ENCODE results near the gene DOCK4.
"Not testable (repeated sequence)": the region's sequence is repeated elsewhere in the genome, so short reads cannot be mapped to it uniquely, and the experiment has no call there.

Gene DOCK4

DNA sequence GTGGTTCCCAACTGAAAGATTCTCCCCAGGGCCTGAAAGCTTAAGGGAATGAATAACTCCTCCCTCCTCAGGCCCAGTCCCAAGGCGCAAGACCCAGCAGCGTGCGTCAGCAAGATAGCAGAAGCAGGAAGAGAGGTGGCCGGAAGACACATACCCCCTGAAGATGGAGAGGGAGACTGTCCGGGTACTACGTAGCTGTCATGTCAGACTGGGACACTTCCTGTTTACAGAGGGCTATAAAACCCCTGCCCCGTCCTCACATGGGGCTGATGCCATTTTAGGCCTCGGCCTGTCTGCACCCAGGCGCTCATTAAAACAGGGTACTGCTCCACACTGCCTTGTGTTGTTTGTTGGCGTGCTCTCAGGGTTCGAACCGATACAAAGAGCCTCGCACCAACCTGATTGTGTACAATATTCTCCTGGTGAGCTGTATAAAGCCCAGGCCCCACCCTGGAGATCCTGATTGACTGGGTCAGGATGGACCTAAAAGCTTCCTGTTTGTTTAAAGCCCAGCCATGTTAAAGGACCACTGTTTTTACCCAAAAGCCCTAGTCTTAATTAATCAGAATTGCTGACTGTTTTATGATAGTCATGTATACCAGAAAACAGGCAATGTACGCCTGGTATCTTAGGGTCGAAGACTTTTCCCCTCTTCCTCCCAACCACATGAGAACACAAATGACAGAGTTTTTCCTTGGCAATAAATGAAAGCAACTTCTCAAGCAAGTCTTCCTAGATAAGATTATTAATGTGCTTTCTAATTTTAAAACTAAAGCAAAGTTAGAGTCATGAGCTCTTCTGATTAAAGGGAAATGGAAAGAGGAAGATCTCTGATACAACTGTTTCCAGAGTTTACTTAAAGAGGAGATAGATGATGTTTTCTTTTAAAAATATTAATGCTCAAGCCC lies 251.5 kb downstream of the DOCK4 start:
- DNase-seq (ENCODE audit: low spot score), result no peak

DNA sequence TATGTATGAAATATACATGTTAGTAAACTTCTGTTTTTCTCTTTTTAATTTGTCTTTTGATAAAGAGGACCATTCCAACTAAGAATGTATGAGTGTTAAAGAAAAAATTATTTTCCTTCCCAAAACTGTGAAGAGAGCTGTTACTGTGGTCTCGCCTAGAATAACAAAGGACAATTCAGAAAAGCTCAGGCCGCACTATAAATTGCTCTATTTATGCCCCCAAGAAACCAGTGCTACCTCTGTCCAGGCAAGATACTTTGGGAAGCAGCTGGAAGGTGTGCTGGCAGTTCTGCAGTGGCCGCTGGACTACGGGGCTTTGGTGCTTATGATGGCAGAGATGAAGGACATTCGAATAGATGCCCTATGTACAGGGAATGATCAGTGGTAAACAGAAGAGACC lies 252.1 kb downstream of the DOCK4 start:
- DNase-seq (ENCODE audit: low spot score), result no peak

DNA sequence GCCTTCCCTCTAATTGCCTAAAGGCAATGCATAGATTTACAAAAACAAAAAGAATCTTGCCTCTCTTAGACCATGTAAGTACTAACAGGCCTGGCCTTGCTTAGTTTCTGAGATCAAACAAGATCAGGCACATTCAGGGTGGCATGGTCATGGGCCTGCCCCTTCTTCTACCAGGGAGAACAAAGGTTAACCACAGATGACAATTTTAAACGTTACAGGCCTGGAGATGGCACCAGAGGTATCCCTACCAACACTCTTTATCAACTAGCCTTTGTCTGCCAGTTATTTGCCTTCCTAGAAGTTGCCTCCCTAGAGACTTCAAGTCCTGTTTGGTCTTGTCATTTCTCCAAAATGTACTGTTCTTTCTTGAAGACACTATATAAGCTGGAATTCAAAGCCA lies 252.6 kb downstream of the DOCK4 start:
- peak; percentile 79 for DNase-seq (ENCODE audit: low spot score)

DNA sequence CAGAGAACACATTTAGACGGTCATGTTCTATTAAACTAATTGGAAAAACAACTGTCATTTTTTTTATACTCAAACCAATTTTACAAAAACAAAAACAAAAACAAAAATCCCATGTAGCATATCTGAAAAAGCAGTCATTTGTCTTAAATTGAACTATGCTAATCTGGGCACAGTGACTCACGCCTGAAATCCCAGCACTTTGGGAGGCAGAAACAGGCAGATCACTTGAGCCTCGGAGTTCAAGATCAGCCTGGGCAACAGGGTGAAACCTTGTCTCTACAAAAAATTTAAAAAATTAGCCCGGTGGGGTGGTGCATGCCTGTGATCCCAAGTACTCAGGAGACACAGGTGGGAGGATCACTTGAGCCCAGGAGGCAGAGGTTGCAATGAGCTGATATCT lies 253.4 kb downstream of the DOCK4 start:
- DNase-seq (ENCODE audit: low spot score), result no peak

DNA sequence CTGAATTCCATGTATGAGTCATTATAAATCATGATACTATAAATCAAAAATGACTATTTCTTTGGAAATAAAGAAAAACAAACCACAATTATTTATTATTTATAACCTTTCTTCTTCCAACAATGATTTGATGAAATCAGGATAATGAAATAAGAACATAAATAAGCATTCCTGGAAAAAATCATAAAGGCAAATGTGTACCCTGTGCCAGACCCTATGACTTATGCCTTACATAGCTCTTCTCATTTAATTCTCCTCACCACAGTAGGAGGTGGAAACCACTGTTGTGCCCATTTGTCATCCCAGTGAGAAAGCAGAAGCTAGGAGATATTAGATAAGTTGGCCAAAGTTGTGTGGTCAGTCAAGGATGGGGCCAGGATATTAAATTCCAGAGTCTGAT lies 255.1 kb downstream of the DOCK4 start:
- DNase-seq (ENCODE audit: low spot score), result no peak

DNA sequence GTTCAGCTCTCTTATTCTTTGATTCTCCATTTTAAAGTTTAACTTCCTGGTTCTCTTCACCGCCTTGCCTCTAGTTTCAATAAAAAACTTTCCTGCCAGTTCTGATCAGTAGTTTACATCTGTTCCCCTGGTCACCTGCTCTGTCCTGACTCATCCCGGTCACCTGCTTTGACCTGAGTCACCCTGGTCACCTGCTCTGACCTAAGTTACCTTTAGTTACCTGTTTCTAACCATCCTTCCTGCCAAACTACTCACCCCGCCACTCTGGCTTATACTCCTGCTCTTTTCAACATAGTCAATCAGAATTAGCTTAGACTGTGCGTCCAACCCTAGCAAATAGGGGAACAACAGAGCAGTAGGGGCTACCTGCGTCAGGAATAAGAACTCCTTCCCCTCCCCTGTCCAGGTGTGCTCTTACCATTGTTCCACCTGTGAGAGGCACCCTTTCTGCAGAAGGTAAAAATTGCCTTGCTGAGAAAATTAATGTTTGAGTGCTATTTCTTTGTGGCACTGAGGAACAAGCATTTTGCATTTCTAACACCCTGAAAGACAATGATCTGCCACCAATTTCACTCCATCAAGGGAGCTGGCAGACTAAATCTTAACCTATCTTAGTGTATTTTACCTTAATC lies 263.6 kb downstream of the DOCK4 start:
- no peak for DNase-seq (ENCODE audit: low spot score)

DNA sequence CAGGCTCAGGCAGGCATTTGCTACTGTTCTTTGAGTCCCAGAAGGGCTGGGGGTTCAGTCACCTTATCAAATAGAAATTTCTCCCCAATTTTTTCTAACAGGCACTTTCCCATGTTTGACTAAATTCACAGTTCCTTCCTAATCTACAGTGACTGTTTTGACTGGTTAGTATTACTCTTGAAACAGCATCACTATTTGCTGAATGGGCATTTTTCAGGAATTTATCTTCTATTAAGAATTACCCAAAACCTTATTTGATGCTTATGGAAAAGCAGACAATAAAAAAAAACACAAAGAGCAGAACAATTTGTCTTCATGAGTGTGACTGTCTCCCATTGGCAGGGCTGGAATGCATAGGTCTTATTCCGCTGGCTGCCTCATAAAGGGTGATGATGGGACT lies 269.0 kb downstream of the DOCK4 start:
- no peak for DNase-seq (ENCODE audit: low spot score)

DNA sequence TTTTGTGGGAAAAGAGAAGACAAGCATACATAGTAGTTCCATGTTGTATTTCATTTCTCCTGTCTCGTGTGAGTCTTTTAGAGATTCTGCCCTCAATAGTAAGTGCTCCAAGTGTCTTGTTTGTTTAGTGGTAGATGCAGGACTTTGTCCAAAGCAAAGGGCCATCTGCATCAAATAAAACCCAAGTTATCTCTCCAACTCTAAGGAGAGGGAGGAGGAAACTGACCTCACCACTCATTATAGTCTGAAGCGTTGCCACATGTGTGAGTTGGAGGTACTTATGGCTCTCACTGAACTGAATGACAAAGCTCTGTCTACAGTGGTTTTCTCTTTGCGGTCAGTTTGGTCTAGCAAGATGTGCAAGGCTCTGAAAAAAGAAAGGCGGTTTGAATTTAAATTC lies 272.6 kb downstream of the DOCK4 start:
- no peak for DNase-seq (ENCODE audit: low spot score)

DNA sequence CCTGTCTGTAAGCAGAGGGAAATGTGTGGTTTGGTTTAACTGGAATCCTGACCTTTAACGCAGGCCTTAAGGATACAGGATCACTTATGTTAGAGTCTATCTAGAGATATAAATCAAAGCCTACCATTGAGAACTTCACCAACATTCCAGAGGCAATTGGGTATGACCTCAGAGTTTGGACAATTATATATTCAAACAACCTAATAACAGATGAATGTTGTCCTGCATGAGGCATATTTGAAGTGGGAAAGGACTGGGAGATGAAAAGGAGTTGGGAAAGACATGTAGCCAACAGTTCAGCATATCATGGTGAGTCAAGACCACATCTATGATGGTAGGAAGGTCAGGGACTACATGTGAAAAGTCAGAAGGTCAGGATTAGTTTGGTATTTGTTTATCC lies 274.2 kb downstream of the DOCK4 start:
- peak; percentile 99 for DNase-seq (ENCODE audit: low spot score)

DNA sequence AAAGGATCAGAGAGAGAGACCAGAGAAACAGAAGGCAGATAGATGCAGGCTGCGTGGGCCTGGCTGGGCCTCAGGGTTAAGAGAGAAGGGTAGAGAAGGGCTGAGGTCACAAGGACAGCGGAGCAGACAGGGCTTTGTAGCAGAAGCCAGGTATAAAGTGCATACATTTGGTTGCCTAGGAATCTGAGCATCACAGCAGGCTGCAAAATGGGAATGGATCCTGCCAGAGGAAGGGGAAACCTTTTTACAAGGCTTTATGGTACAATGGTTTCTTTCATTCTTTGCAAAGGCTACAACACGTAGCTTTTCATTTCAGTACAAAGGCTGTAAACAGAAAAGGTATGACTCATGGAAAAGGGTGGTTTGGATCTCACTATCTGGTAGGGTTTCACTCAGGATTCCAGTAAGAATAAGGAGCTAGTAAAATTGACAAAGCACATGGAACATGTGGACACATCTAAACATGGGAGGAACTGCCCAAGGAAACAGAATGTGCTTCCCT lies 275.1 kb downstream of the DOCK4 start:
- peak; percentile 98 for DNase-seq (ENCODE audit: low spot score)

DNA sequence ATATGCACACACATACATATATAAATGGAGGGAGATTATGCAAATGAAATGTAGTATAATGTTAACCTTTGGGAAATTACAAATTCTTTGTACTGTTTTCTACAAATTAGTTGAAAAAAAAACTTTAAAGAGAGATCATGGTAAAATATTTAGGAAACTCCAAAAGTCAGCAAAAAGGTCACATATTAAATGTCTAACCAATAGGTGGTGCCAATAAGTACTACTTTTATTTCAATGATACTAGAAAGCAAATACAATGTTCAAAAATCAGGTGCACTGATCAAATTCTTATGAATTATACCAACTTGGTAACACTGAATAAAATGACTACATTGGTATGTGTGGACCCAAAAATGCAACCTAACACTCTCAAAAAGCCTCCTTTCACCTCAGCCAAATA lies 276.9 kb downstream of the DOCK4 start:
- no peak for DNase-seq (ENCODE audit: low spot score)

DNA sequence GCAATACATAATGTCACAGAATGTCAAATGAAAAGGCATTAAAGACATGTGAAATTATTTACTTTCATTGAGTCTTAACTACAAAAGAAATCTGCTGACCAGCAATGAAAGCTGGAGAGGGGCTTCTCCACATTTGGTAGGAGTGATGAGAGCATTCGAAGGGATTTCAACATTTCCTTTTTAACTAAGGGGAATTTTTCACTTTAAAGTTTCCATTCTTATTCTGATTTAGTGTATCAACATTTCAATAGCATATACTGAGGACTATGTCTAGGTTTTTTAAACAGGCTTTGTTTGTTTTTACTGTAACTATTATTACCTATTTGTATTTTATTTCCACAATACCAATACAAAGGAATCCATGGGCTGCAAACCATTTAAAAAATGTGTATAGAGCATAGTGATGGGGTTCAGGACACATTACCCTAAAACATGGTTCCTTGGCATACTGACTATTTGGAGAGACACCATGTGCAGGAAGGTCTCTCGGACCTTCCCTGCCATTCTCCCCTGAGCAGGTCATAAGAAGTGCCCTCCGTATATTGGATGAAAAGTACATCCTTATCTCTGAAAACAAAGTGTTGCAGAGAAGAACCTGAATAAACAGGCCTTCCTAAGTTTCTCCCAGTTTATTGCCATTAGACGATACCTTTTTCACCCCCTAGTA lies 278.7 kb downstream of the DOCK4 start:
- no peak for DNase-seq (ENCODE audit: low spot score)

DNA sequence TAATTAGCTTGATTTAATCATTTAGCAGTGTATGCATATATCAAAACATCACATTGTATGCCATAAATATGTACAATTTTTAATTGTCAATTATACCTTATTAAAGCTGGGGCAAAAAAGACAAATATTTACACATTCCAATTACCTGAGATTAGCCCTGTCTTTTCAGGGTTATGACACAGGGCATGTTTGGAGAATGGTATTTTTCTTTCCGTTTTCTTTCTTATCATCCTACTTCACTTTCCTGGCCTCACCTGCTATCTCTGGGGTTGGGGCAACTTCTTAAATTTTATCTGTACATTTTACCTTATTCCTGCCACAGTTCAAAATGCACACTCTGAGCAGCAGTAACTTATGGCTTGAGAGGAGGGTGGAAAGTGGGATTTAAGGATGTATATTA lies 285.9 kb downstream of the DOCK4 start:
- no peak for DNase-seq (ENCODE audit: low spot score)

DNA sequence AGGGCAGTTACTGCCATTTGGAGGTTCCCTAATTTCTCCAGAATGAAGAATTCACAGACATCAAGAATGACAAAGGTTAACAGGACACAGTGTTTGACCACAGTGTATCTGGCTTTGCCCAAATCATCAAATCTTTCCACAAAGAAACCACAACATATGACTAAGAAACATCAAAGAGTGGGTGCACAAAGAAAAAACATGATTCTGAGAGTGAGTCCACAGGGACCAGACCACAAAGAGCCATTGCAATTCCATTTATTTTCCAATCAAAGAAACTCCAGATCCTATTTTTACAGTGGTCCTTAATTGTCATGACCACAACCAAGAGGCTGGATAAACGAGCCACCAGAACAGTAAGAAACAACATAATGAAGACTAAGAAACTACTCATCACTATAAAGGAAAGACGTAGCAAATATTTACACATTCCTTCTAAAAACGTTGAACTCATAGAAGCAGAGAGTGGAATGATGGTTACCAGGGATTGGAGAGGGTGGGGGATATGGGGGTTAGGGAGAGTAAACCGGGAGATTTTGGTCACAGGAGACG lies 286.5 kb downstream of the DOCK4 start:
- DNase-seq (ENCODE audit: low spot score), result peak; percentile 96

DNA sequence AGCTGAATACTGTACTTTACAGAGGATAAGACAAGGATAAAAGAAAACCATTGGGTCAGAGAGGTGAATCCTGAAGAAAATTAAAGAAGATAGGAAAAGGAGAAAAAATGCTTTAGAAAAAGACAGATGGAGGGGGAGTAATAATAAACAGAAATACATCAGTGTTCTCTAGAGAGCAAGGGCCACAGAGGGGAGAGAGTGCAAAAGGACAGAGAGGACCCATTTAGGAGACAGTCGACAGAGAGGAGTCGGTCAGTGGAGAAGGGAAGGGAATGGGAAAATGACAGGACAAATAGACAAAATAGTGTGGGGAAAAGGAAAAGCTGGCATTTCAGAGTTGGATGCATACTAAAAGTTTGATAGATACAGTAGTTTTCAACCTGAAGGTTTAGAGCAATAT lies 287.0 kb downstream of the DOCK4 start:
- DNase-seq (ENCODE audit: low spot score), result no peak

DNA sequence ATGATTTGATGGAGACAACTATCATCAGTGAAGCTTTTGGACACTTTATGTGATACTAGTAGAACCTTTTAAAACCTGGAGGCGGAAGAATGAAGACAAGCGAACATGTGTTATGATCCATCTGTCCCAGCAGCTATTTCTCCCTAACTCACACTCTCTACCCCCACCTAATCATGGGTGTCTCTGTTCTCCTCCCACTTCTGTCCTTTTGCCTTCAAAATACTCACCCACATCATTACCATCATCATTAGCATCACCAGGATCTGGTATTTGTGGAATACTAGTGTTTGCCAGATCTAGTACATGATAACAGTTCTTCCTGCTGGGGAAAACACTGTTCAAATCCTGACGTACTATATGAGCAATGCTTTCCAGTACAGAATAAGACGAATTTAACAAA lies 287.7 kb downstream of the DOCK4 start:
- no peak for DNase-seq (ENCODE audit: low spot score)

DNA sequence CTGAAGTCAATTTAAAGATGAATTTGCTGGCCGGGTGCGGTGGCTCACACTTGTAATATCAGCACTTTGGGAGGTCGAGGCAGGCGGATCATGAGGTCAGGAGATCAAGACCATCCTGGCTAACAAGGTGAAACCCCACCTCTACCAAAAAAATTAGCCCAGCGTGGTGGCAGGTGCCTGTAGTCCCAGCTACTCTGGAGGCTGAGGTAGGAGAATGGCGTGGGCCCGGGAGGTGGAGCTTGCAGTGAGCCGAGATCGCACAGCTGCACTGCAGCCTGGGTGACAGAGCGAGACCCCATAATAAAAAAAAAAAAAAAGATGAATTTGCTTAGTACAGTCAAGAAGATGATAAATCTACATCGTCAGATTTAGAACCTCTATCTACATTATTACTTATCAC lies 288.8 kb downstream of the DOCK4 start:
- DNase-seq (ENCODE audit: low spot score), result not testable (repeated sequence)

DNA sequence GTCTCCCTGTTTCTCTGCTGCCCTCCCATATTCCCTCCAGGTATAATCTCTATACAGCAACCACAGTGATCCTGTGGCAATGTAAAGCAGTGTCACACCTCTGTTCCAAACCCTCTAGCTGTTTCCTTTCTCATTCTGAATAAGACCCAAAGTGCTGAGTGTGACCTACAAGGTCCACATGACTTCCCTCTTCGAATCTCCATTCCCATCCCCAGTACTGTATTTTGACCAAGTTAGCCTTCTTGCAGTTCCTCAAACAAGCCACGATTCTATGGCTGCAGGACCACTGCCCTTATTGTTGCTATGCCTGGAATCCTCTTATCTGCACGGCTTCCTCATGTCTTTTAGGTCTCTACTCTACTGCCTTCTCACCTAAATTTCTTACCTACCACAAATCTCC lies 291.9 kb downstream of the DOCK4 start:
- no peak for DNase-seq (ENCODE audit: low spot score)

DNA sequence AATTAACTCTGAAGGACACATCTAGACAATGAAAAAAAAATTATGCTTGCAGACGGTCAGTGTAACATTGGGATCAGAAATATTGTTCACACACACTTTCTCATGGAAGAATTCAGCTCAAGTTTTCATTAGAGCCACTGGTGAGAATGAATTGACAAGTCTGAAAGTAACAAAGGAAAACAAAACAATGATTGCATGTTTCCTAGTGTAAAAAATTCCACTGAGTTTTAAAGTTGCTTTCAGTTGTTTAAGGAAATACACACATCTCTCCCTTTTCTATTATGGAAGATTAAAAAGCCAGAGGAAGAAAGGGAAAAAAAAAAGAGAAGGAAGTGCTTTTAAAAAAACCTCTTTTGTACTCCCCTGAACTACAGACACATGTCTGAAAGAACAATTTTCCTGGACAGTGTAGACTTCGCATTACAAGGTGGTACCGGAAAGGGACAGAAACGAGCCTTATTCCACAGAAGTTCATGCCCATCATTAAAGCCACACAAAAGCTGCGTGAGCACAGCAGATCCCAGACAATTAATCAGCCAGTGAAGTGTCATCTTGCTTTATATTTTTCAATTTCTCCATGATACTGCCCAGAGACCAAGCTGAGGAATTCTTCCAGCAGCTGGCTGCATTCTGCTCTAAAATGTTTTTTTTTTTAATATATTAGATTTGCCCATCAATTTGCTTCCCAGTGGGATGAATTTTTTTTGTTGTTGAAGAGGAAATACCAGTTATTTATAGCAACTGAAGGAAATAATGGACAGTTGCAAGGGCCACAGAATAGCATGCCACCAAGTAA lies 294.8 kb downstream of the DOCK4 start:
- DNase-seq (ENCODE audit: low spot score), result no peak

DNA sequence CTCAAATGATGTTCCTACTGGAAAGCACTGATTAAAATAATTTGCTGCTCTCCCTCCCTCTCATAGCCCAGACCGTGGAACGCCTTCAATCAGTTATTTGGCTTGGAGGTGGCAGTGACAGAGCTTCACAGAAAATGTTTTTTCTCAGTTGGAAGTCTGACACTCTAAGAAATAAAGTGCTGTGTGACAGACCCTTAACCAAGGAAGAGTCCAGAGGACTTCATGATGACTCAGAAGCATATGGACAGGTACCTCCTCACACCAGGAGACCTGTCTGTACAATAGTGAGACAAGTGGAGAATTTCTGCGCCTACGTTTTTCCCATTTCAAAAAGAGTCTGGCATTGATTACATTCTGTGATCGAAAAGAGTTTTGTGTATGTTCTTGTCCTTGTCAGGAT lies 295.5 kb downstream of the DOCK4 start:
- DNase-seq (ENCODE audit: low spot score), result no peak

DNA sequence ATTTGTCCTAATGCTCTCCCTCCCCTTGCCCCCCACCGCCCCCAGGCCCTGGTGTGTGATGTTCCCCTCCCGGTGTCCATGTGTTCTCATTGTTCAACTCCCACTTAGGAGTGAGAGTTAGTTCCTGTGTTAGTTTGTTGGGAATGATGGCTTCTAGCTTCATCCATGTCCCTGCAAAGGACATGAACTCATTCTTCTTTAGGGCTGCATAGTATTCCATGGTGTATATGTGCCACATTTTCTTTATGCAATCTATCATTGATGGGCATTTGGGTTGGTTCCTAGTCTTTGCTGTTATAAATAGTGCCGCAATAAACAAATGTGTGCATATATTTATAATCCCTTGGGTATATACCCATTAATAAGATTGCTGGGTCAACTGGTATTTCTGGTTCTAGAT lies 297.5 kb downstream of the DOCK4 start:
- not testable (repeated sequence) for DNase-seq (ENCODE audit: low spot score)

DNA sequence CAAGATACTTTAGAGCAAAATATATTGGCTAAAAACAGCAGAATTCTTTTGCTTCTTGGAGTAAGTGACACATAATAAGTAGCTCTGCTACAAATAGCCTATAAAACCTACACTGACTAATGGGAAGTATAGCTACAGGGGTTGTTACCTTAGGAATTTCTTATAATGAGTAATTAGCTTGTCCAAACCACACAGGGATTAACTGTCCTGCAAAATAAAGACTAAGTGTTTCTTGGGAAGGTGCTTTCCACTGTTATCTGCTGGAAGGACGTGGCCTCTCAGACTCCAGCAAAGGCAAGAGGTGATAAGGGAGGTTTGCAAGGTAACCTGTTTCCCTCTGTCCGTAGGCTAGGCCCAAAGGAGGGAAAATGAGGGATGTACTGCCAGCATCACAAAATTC lies 302.4 kb downstream of the DOCK4 start:
- no peak for DNase-seq (ENCODE audit: low spot score)
